Right lobe of liver (tissue), 4 donors: Measurements from ENCODE around the gene COL2A1.

Experiments
- CTCF ChIP-seq, 4 donors: fragments of 200-600 bp in 3 of 4; fragments of 450-650 bp in 1 of 4; IDR thresholded peaks; one replicate each; pipeline versions ENCODE4 v1.5.1 to v1.8.0; 2016 to 2022; ENCODE audit warnings: antibody characterized with exemption in 4 of 4, mild to moderate bottlenecking in 2 of 4
- POLR2A ChIP-seq: fragments of 450-650 bp; IDR thresholded peaks from one replicate; pipeline ENCODE4 v1.6.1; 2017; ENCODE audit warnings: antibody characterized with exemption, mild to moderate bottlenecking
- donor health status: DM: no; HTN: no; CAD: no.
- donor health status: DM: no; HTN: no; CAD: no.
- donor health status: DM: no; HTN: yes; CAD: no.

GRCh38 chr12:47989666-47990065 lies 14.6 kb downstream of the COL2A1 start:
- TF ChIP-seq CTCF (IDR thresholded peaks at IDR 0.05) (no peak), POLR2A (no peak)
